Calu3 (cell line): ENCODE measurements around the gene GAPDH. TPM values are rescaled to one million over a fixed set of nuclear protein-coding genes. Genes with fewer than 3 reads are reported as not detected.

ENCODE experiments used
- BruUV-seq: library from RNA; stranded (reverse); fragments of 400-500 nt; replicated peaks from 2 replicates; lab custom pipeline; 2021; lab: Mats Ljungman, UMichigan
- CTCF ChIA-PET: fragments of 300-600 bp; sonication (Branson Sonifier 250); formaldehyde crosslinking; loops from one replicate; lab custom pipeline; 2022; ENCODE audit warnings: antibody characterized with exemption; lab: Charles Lee
- DNase-seq: peaks from one replicate; pipeline ENCODE4 v3.0.0; 2022
- H3K27ac Mint-ChIP-seq: one replicate; pipeline ENCODE4 v1.8.0; 2022; ENCODE audit warnings: mixed read lengths; ENCODE audit not compliant: unreplicated experiment
- H3K27me3 Mint-ChIP-seq: one replicate; pipeline ENCODE4 v1.8.0; 2022; ENCODE audit warnings: mixed read lengths; ENCODE audit not compliant: unreplicated experiment
- H3K36me3 Mint-ChIP-seq: one replicate; pipeline ENCODE4 v1.8.0; 2022; ENCODE audit warnings: mild to moderate bottlenecking, moderate library complexity, mixed read lengths; ENCODE audit not compliant: insufficient read depth, unreplicated experiment
- H3K4me1 Mint-ChIP-seq: one replicate; pipeline ENCODE4 v1.8.0; 2022; ENCODE audit warnings: mild to moderate bottlenecking, low read depth, mixed read lengths; ENCODE audit not compliant: unreplicated experiment
- H3K4me3 Mint-ChIP-seq: one replicate; pipeline ENCODE4 v1.8.0; 2022; ENCODE audit warnings: mild to moderate bottlenecking, low read depth, moderate library complexity, mixed read lengths; ENCODE audit not compliant: unreplicated experiment
- H3K9me3 Mint-ChIP-seq: one replicate; pipeline ENCODE4 v1.8.0; 2022; ENCODE audit warnings: low read depth, mixed read lengths; ENCODE audit not compliant: unreplicated experiment
- intact Hi-C: fragments of 100-400 bp; cut with micrococcal nuclease; formaldehyde crosslinking; loops from one replicate; pipeline ENCODE4 v1.10.0; 2022; ENCODE audit not compliant: unreplicated experiment
- total RNA-seq: library from RNA; stranded (reverse); gene quantifications from 2 replicates; pipeline ENCODE4 v1.2.3, GENCODE V29; 2022
- TF ChIP-seq, protein P1 (sequence below): fragments of 200-600 bp; IDR thresholded peaks from one replicate; pipeline ENCODE4 v1.8.0; 2022; ENCODE audit warnings: antibody characterized with exemption; ENCODE audit not compliant: unreplicated experiment

Gene GAPDH
- total RNA-seq, 1 experiment from 2014 or later = 2,552 TPM

DNA sequence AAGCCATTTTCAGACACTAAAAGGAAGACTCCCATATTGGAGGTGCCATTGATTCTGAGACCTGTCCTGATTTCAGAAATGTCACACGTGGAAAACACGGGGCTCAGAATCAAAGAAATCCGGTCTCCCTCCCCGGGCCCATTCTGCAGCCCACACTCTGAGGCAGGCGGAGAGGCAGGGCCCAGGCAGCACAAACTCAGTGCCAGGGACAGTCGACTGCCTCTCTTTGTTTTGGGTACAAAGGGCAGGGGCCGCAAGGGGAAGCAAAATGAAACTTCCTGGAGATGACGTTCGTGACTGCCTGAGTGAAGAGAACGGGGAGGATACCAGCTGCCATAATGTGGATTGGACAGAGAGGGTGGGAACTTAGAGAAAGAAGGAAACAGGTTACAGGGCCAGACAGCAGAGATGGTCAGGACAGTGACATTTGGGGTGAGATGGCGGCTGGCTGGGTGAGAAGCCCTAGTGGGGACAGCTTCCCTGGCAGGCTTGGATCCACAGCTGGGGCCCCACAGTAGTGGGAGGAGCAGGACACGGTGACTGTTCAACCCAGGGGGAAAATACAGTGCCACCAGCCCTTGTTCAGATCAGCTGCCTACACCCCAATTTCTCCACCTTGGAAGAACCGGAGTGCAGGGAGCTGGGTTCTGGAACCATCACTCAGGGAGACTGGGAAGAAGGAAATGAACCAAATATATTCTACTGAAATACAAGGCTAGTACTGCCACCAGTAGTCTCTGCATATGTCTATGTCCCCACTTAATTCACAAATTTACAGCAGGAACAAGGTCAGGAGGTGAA, 8.1 kb downstream of the GAPDH start:
- no TSS peak for BruUV-seq
- Mint-ChIP-seq H3K27me3 (no peaks in the 10 kb centered on the region), H3K4me1 (peaks cover 27% of the 10 kb centered on the region), H3K4me3 (no peak overlapping the region), H3K27ac (peak overlapping the region; percentile 62), H3K36me3 (peaks cover 26% of the 10 kb centered on the region), H3K9me3 (no peaks in the 10 kb centered on the region)
- intact Hi-C loops = no loop called here
- CTCF ChIA-PET = no interaction called here
- peak; percentile 37 for DNase-seq
- TF ChIP-seq, protein P1, sequence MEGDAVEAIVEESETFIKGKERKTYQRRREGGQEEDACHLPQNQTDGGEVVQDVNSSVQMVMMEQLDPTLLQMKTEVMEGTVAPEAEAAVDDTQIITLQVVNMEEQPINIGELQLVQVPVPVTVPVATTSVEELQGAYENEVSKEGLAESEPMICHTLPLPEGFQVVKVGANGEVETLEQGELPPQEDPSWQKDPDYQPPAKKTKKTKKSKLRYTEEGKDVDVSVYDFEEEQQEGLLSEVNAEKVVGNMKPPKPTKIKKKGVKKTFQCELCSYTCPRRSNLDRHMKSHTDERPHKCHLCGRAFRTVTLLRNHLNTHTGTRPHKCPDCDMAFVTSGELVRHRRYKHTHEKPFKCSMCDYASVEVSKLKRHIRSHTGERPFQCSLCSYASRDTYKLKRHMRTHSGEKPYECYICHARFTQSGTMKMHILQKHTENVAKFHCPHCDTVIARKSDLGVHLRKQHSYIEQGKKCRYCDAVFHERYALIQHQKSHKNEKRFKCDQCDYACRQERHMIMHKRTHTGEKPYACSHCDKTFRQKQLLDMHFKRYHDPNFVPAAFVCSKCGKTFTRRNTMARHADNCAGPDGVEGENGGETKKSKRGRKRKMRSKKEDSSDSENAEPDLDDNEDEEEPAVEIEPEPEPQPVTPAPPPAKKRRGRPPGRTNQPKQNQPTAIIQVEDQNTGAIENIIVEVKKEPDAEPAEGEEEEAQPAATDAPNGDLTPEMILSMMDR = no peak

DNA sequence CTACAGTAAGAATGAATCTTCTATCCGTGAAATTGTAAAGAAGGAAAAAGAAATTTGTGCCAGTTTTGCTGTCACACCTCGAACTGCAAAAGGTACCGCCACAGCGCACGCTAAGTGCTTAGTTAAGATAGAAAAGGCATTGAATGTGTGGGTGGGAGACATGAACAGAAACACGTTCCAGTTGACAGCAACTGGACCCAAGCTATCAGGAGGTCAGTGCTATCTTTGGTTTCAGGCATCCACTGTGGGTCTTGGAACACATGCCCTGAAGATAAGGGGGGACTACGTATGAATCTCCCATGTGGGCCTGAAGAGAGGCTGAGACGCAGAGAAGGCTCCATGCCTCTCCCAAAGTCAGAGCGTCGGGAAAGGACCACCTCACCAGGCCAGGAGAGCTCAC, 11.7 kb downstream of the GAPDH start:
- Mint-ChIP-seq H3K4me3 (no peak overlapping the region), H3K4me1 (peaks cover 19% of the 10 kb centered on the region), H3K36me3 (no peaks in the 10 kb centered on the region), H3K9me3 (no peaks in the 10 kb centered on the region), H3K27ac (no peak overlapping the region), H3K27me3 (no peaks in the 10 kb centered on the region)
- CTCF ChIA-PET = interaction anchor here (0.8 kb wide), 1 partner anchor 236 kb away, joined by 5 read pairs; no protein-coding TSS in a partner anchor
- no peak for DNase-seq
- BruUV-seq = no TSS peak
- intact Hi-C loops = no loop called here
- TF ChIP-seq, protein P1 = no peak

DNA sequence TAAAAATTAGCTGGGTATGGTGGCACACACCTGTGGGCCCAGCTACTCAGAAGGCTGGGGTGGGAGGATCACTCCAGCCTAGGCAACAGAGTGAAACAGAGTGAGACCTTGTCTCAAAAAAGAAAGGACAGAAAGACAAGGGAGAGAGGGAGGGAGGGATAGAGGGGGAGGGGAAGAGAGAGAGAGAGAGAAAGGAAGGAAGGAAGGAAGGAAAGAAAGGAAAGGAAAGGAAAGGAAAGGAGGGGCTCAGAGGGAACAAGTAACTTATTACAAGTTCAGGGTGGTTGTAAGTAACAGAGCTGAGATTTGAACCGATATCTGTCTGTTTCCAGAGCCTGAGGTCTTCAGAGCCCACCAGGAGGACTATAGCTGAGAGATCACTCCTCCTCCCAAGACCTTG, 13.2 kb downstream of the GAPDH start:
- no TSS peak for BruUV-seq
- no peak for DNase-seq
- H3K4me1 Mint-ChIP-seq = peaks cover 9% of the 10 kb centered on the region
- TF ChIP-seq, protein P1 = no peak
- intact Hi-C loops = no loop called here
- no peak overlapping the region for H3K27ac Mint-ChIP-seq
- no peak overlapping the region for H3K4me3 Mint-ChIP-seq
- CTCF ChIA-PET = no interaction called here
- H3K9me3 Mint-ChIP-seq = no peaks in the 10 kb centered on the region
- no peaks in the 10 kb centered on the region for H3K36me3 Mint-ChIP-seq
- H3K27me3 Mint-ChIP-seq = no peaks in the 10 kb centered on the region

GRCh38 chr12:6547987-6548386, 13.7 kb downstream of the GAPDH start:
- BruUV-seq = no TSS peak
- H3K4me3 Mint-ChIP-seq = no peak overlapping the region
- H3K27me3 Mint-ChIP-seq = no peaks in the 10 kb centered on the region
- no peaks in the 10 kb centered on the region for H3K36me3 Mint-ChIP-seq
- no peak overlapping the region for H3K27ac Mint-ChIP-seq
- intact Hi-C loops = no loop called here
- peaks cover 6% of the 10 kb centered on the region for H3K4me1 Mint-ChIP-seq
- CTCF ChIA-PET = no interaction called here
- TF ChIP-seq, protein P1 = no peak
- H3K9me3 Mint-ChIP-seq = no peaks in the 10 kb centered on the region
- no peak for DNase-seq
